Mesodermal cell (in vitro differentiated cells): ENCODE data around the gene PDCD1.

ENCODE experiments used
- H3K27ac ChIP-seq: 2 replicates; pipeline ENCODE4 v1.7.0; 2013; ENCODE audit warnings: mild to moderate bottlenecking, low read depth, low read length, moderate library complexity; ENCODE audit not compliant: severe bottlenecking
- H3K36me3 ChIP-seq: 2 replicates; pipeline ENCODE4 v1.7.1; 2013; ENCODE audit warnings: mild to moderate bottlenecking, low read length, moderate library complexity; ENCODE audit not compliant: control insufficient read depth, insufficient read depth
- H3K4me1 ChIP-seq: one replicate; pipeline ENCODE4 v1.7.1; 2013; ENCODE audit warnings: mild to moderate bottlenecking, low read length; ENCODE audit not compliant: insufficient read depth, control insufficient read depth, poor library complexity, severe bottlenecking
- H3K4me3 ChIP-seq: 2 replicates; pipeline ENCODE4 v1.7.0; 2013; ENCODE audit warnings: low read length, control low read depth, mild to moderate bottlenecking; ENCODE audit not compliant: insufficient read depth, poor library complexity, severe bottlenecking; ENCODE audit errors: extremely low read depth
- H3K9me3 ChIP-seq: 2 replicates; pipeline ENCODE4 v1.7.1; 2013; ENCODE audit warnings: mild to moderate bottlenecking, low read length, moderate library complexity; ENCODE audit not compliant: control insufficient read depth
- WGBS, 2 experiments: methylation state at CpG; one replicate each; pipeline ENCODE4 v1.1.5; 2013; ENCODE audit warnings: missing lambda C conversion rate in 2 of 2; ENCODE audit not compliant: insufficient coverage in 2 of 2; 5-methylcytosine and 5-hydroxymethylcytosine counted together

Gene PDCD1

DNA sequence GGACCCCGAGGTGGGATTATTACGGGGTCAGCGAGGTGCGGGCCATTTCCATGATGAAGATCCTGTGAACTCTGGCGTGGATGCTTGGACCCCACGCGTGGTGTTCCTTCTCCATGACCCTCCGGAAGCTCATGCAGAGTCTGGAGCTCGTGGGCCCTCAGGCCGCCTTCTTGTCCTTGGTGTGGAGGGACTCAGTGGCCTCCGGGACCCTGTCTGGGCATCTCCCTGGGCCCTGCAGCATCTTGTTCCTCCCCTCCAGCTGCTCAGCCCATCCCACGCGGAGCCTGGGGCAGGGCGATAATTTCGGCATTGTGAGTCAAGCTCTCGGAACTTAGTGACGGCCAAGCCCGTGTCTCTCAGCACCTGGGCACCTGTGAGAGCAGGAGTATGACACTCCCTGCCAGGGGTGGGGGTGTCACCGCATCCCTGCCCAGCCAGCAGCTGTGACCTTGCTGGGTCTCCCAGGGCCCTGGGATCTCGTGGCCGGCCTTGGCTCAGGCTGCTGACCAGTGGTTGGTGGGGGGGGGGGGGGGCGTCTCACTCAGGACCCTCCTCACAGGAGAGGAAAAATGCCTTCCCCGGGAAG, 35.5 kb upstream of the PDCD1 start:
- H3K36me3 ChIP-seq: no peaks in the 10 kb centered on the region
- H3K9me3 ChIP-seq: no peaks in the 10 kb centered on the region
- H3K4me1 ChIP-seq: peaks cover 6% of the 10 kb centered on the region
- H3K4me3 ChIP-seq: no peak overlapping the region
- 85 to 92% methylated on average over 19 to 21 of the region's 23 CpGs for WGBS, 2 experiments
- H3K27ac ChIP-seq: no peak overlapping the region

DNA sequence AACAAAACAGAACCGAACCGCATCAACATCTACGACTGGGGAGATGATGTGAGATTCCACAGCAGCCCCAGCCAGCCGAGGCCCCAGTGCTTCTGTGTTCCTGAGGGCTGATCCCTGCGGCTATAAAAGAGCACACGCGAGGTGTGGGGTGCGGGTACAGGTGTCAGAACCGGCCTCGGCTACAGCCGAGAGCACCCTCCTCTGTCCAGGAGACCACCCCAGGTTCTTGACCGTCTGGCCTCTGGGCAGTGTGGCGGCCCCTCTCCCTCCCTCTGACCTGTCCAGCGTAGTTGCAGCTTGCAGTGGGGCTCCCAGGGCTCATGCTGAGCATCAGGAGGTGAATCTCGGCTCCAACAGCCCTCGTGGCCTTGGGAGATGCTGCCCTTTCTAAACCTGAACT, 34.6 kb upstream of the PDCD1 start:
- Histone ChIP-seq H3K9me3 (no peaks in the 10 kb centered on the region), H3K27ac (no peak overlapping the region), H3K4me3 (no peak overlapping the region), H3K36me3 (no peaks in the 10 kb centered on the region), H3K4me1 (peaks cover 6% of the 10 kb centered on the region)
- 92% methylated on average over 15 to 16 of the region's 16 CpGs for WGBS, 2 experiments

GRCh38 chr2:241892299-241893137, 33.8 kb upstream of the PDCD1 start:
- WGBS, 2 experiments: 84 to 88% methylated on average over 20 to 21 of the region's 22 CpGs
- Histone ChIP-seq H3K27ac (no peak overlapping the region), H3K4me1 (peaks cover 6% of the 10 kb centered on the region)

GRCh38 chr2:241891988-241892298, 33.2 kb upstream of the PDCD1 start:
- H3K4me3 ChIP-seq: no peak overlapping the region
- no peaks in the 10 kb centered on the region for H3K36me3 ChIP-seq
- H3K9me3 ChIP-seq: no peaks in the 10 kb centered on the region
- peaks cover 6% of the 10 kb centered on the region for H3K4me1 ChIP-seq
- 94% methylated on average over 3 of the region's 3 CpGs for WGBS, 2 experiments
- no peak overlapping the region for H3K27ac ChIP-seq

More at GRCh38 chr2:241892299-241893137, 33.8 kb upstream of the PDCD1 start:
- Histone ChIP-seq H3K4me3 (no peak overlapping the region), H3K9me3 (no peaks in the 10 kb centered on the region), H3K36me3 (no peaks in the 10 kb centered on the region)

DNA sequence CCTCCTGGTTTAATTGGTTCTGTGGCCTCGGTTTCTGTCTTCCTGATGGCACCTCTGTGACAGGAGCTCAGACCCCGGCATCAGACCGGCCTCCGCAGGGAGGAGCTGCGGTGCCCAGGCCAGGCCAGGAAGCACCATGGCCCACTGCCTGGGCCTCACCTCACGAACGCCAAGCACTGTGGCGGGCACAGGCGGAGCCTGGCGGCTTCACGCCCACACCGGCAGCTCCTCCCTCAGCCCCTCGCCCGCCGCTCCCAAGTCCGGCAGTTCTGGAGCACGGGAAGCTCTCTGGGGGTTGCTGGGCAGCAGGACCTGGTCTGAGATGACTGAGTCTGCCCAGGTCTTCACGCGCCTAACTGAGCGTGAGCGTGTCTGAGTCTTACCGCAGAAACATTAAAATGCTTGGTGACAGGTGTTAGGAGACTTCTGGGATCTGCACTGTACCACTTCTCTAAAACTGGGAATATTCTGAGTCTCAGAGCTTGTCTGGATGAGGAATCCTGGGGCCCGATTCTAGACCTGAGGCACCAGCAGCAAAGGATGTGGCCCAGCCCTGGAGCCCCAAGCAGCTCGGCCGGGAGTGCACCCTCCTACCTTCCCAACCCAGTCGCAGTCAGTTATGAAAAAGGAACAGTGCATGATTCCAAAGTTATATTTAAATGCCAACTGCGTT, 32.8 kb upstream of the PDCD1 start:
- 92 to 93% methylated on average over 25 to 26 of the region's 27 CpGs for WGBS, 2 experiments
- H3K4me1 ChIP-seq: peaks cover 6% of the 10 kb centered on the region
- no peak overlapping the region for H3K4me3 ChIP-seq
- H3K9me3 ChIP-seq: no peaks in the 10 kb centered on the region
- H3K27ac ChIP-seq: no peak overlapping the region
- no peaks in the 10 kb centered on the region for H3K36me3 ChIP-seq

- 77 to 80% methylated on average over 20 to 26 of the region's 29 CpGs for WGBS, 2 experiments
- Histone ChIP-seq H3K4me1 (peaks cover 6% of the 10 kb centered on the region), H3K9me3 (no peaks in the 10 kb centered on the region), H3K4me3 (no peak overlapping the region), H3K27ac (no peak overlapping the region), H3K36me3 (no peaks in the 10 kb centered on the region)
Measured at GRCh38 chr2:241890524-241891235, 32.0 kb upstream of the PDCD1 start.

GRCh38 chr2:241888641-241889040, 29.9 kb upstream of the PDCD1 start:
- Histone ChIP-seq H3K27ac (no peak overlapping the region), H3K9me3 (no peaks in the 10 kb centered on the region), H3K36me3 (no peaks in the 10 kb centered on the region), H3K4me1 (peaks cover 6% of the 10 kb centered on the region), H3K4me3 (no peak overlapping the region)
- 30 to 50% methylated on average over 2 of the region's 6 CpGs for WGBS, 2 experiments

DNA sequence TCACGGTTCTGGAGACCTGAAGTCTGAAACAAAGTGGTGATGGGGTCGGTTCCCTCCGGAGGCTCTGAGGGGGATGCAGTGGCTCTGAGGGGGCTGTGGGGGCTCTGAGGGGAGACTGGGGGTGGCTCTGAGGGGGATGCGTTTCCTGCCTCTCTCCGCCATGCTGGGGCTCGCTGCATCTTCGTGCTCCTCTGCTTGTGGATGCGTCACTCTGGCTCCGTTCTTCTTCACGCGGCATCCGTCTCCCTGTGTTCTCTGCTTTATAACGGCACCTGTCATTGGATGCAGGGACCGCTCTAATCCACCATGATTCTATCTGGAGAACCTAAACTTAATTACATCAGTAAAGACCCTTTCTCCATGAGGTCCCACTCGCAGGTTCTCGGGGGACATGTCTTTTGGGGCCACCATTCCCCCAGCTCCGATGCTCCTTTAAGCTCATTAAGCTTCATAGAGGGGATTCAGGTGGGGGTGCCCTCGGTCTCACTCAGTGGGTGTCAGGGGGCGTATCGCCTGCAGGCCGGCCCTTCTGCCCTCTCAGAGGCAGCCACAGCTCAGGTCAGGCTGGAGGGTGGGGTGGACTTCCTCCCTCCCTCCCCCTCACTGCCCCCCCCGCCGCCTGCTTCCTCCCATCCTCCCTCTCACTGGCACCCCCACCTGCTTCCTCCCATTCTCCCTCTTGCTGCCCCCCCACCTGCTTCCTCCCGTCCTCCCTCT, 29.3 kb upstream of the PDCD1 start:
- Histone ChIP-seq H3K27ac (no peak overlapping the region), H3K4me1 (peaks cover 6% of the 10 kb centered on the region), H3K36me3 (no peaks in the 10 kb centered on the region), H3K4me3 (no peak overlapping the region), H3K9me3 (no peaks in the 10 kb centered on the region)
- 80 to 84% methylated on average over 12 to 13 of the region's 24 CpGs for WGBS, 2 experiments

DNA sequence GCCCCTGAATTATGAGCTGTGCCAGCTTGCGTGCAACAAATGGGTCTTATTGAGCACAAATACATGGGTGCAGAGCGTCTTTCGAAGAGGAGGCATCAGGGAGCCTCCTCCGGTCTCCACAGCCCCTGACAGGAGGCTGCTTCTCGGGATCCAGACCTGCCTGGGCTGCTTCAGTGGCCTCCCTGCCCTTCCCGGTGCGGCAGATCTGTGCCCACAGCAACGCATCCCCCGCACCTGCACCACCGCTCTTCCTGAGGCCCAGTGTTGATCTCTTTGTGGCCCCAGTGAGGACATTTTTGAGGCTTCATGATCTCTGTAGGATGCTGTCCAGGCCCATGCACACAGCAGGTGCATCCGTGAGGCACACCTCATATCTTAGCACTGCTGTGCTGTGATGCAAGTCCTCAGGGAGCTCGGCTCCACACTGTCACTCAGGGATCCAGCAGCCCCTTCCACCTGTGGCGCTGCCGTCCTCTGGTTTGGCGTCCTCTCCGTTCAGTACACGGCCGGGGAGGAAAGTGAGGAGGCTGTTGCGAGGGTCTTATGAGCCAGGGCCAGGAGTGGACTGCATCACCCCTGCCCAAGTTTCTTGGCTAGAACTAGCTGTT, 28.2 kb upstream of the PDCD1 start:
- WGBS, 2 experiments: 92 to 94% methylated on average over 14 to 18 of the region's 19 CpGs
- H3K36me3 ChIP-seq: no peaks in the 10 kb centered on the region
- H3K4me3 ChIP-seq: no peak overlapping the region
- no peaks in the 10 kb centered on the region for H3K9me3 ChIP-seq
- H3K4me1 ChIP-seq: no peaks in the 10 kb centered on the region
- H3K27ac ChIP-seq: no peak overlapping the region
